Measurements from ENCODE around the gene SOD3. TPM values are rescaled to one million over a fixed set of nuclear protein-coding genes. Genes with fewer than 3 reads are reported as not detected.

SOD3 gene
- total and polyA plus RNA-seq, 10 of the 15 experiments (the other 5 are each of a cell fraction or from before 2014, with no cell fraction given), result not detected

- no peak overlapping the region for H3K9ac ChIP-seq (ENCODE audit: control insufficient read depth, insufficient read depth, low read length)
- POLR2A ChIA-PET, result no interaction called here
- RAD21 ChIA-PET (ENCODE audit: unreplicated experiment), result no interaction called here
- no peaks in the 10 kb centered on the region for H3K79me2 ChIP-seq (ENCODE audit: control insufficient read depth, insufficient read depth, low read length)
- in situ Hi-C loops (cut with MboI), result no loop called here
- H3K36me3 ChIP-seq (ENCODE audit: control insufficient read depth in 2 of 2, insufficient read depth in 2 of 2, low read length in 1 of 2), result no peaks in the 10 kb centered on the region
- H3K27me3 ChIP-seq (replicated peaks in 1 of 2; ENCODE audit: control insufficient read depth in 2 of 2, insufficient read depth in 2 of 2, low read length in 1 of 2), result no peaks in the 10 kb centered on the region
- H3K4me3 ChIP-seq, result no peak overlapping the region
- FAIRE-seq (no peak), DNase-seq (ENCODE audit: low read depth, low spot score) (no peak), ATAC-seq (no peak)
- intact Hi-C loops (cut with micrococcal nuclease; ENCODE audit: unreplicated experiment), result no loop called here
- no TSS peak for BruUV-seq (replicated peaks)
- CTCF ChIA-PET, result no interaction called here
- 0% methylated on average over 3 of the region's 3 CpGs for WGBS (ENCODE audit: insufficient coverage, insufficient replicate concordance, low lambda C conversion rate, missing lambda C conversion rate)
- no peak overlapping the region for H3K27ac ChIP-seq (ENCODE audit: control insufficient read depth, insufficient read depth)
- H3K4me2 ChIP-seq (ENCODE audit: control insufficient read depth, insufficient read depth), result no peak overlapping the region
- H3K4me1 ChIP-seq (ENCODE audit: control insufficient read depth, insufficient read depth, low read length), result no peaks in the 10 kb centered on the region
- TF ChIP-seq PKNOX1 (IDR thresholded peaks at IDR 0.05) (no peak), ZNF24 (IDR thresholded peaks at IDR 0.05) (no peak), NR2C1 (IDR thresholded peaks at IDR 0.05) (no peak), POU2F2 (IDR thresholded peaks at IDR 0.05; ENCODE audit: borderline replicate concordance, low read depth, low read length) (no peak), SMAD1 (IDR thresholded peaks at IDR 0.05; ENCODE audit: low read depth, partially characterized antibody) (no peak), NR2F1 (conservative IDR thresholded peaks at IDR 0.05) (no peak), GABPA (IDR thresholded peaks at IDR 0.05; ENCODE audit: low read depth) (no peak), CHD1 (IDR thresholded peaks at IDR 0.05; ENCODE audit: low read depth, low read length) (no peak), KLF5 (IDR thresholded peaks at IDR 0.05; ENCODE audit: partially characterized antibody) (no peak), ATF3 (IDR thresholded peaks at IDR 0.05; ENCODE audit: borderline replicate concordance, extremely low read depth, low read depth, low read length) (no peak), BHLHE40 (IDR thresholded peaks at IDR 0.05; ENCODE audit: borderline replicate concordance in 1 of 2, low read depth in 2 of 2, low read length in 1 of 2) (no peak), ZBTB33 (IDR thresholded peaks at IDR 0.05) (no peak), ATF7 (IDR thresholded peaks at IDR 0.05; ENCODE audit: low read depth) (no peak), RELA (IDR thresholded peaks at IDR 0.05; ENCODE audit: borderline replicate concordance, partially characterized antibody) (no peak), NFYB (IDR thresholded peaks at IDR 0.05; ENCODE audit: insufficient read depth, low read depth, low read length) (no peak), BACH1 (IDR thresholded peaks at IDR 0.05; ENCODE audit: borderline replicate concordance) (no peak), ZNF384 (IDR thresholded peaks at IDR 0.05; ENCODE audit: borderline replicate concordance, low read depth, low read length) (no peak), SIN3A (IDR thresholded peaks at IDR 0.05; ENCODE audit: low read depth, low read length) (no peak)
- no peaks in the 10 kb centered on the region; the same call in 2 of the 3 replicates for H3K9me3 ChIP-seq (replicated peaks; ENCODE audit: control insufficient read depth, insufficient read depth, low read length)
- no peaks in the 10 kb centered on the region for H4K20me1 ChIP-seq (ENCODE audit: control insufficient read depth, insufficient read depth)
- H2AFZ ChIP-seq (ENCODE audit: control insufficient read depth, low read depth, low read length), result no peak overlapping the region
- SMC1A ChIA-PET (ENCODE audit: uncharacterized antibody, unreplicated experiment), result no interaction called here
Observed at GRCh38 chr4:24750106-24750505, 45.3 kb upstream of the SOD3 start.

Measured in GM12878 (cell line).